Uterus (tissue), 2 donors: ENCODE data around the gene MAP1LC3B2.

ENCODE experiments used
- CTCF ChIP-seq, 4 experiments: fragments of 200-600 bp in 2 of 4; fragments of 450-650 bp in 2 of 4; sonication (generic) in 2 of 4; IDR thresholded peaks; one replicate each; pipeline ENCODE4 v1.5.1; 2016 to 2019; ENCODE audit warnings: antibody characterized with exemption in 4 of 4, mild to moderate bottlenecking in 2 of 4, moderate library complexity in 1 of 4
- POLR2A ChIP-seq, 2 donors: fragments of 450-650 bp; IDR thresholded peaks; one replicate each; pipeline ENCODE4 v1.6.1; 2016; ENCODE audit warnings: antibody characterized with exemption in 2 of 2, mild to moderate bottlenecking in 1 of 2, moderate library complexity in 1 of 2

- no peak for TF ChIP-seq CTCF (IDR thresholded peaks at IDR 0.05)
- TF ChIP-seq POLR2A (IDR thresholded peaks at IDR 0.05) = no peak
Measured at GRCh38 chr12:116556964-116557698, 2.0 kb upstream of the MAP1LC3B2 start.
